ENCODE measurements around the gene CENPF.
"Not testable (repeated sequence)": the region's sequence is repeated elsewhere in the genome, so short reads cannot be mapped to it uniquely, and the experiment has no call there.

CENPF gene

DNA sequence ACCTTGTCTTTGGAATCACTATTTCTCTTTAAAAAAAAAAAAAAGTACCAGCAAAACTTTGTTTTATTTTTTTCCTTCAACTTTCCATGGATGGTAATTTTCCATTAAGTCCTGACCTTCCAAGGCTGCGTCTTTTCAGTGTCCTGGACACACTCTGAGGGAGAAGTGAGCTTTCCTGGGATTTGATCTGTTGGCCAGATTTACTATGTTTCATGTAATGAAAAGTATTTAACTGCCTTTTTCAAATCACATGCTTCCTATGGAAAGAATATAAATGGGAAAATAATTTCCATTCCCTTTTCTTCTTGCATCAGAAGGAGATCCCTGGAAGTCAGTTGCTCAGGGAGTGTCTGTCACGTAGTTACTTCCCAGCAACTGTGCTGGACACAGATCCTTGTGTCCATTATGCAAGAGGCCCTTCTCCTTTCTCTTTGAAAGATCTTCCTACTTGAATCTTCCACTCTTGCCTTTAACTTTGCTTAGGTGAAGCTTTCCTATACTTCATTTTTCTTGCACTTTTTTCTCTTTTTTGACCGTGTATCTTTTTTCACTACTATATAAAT lies 59.3 kb downstream of the CENPF start:
- no peak for DNase-seq (ENCODE audit: low read depth, low spot score)

DNA sequence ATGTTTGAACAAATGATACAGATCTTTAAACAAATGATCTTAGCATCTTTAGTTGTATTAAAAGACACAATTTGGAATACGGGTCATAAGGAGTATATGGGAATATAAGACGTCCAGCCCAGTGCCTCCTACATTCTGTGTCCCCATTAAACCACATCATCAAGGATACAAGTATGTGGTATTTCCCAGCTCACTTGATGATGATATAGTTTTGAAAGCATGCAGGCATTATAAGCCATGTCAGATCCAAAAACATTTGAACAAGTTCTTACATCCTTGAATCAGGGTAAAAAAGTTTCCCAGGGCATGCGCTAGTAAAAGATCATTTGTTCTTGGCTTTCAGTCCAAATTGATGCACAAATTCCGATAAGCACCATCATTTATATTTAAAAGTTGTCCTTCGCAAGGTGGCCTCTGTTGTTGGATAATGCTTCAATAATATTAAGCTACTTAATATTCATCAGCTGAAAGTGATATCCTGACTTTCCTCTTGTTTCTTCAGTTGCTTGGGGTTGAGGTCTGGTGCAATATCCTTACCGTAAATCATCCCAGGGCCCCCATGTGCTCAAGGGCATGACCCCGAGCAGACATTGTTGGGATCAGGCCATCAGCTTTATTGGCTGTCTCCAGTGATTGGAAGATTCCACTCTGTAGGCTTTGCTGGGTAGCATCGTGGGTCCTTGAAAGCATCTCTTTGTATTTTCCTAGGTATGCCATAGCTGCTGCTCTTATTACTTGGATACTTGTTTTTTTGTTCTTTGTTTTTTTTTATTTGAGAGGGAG lies 61.8 kb downstream of the CENPF start:
- no peak for DNase-seq (ENCODE audit: low read depth, low spot score)

DNA sequence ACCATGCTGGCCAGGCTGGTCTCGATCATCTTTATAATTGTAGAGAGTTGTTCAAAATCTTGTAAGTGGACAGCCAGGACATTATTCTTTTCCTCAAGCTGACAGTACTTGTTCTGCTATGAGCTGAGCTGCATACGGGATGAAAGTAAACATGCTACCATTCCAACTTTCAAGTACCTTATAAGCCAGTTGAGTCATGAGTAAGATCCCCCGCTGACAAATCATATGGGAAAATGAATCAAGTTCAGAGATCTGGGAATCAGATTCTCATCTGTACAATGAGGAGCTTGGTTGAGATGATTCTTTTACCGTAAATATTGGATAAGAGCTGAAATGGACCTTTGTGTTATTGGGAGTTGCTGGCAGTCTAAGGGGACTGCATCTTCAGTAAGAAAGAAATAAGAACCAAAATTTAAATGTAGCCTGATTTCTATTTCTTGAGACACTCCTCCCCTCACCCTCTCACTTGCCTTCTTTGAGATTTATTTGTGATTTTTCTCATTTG lies 62.7 kb downstream of the CENPF start:
- no peak for DNase-seq (ENCODE audit: low read depth, low spot score)

DNA sequence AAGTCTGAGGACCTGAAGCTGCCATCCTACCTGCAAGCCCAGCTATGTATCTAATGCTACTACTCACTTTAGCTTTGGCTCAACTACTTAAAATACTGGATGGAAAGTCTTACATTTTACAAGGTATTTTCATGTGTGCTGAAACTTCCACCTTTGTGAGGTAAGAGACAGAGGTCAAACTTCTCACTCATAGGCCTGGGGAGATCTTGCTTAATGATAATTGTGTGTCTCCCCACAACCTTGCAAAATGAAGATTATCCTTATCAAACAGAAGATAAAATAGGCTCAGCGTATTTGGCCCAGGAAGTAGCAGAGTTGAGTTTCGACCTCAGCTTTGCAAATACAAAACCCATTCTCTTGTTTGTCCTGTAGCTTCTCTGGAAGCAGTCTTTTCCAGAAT lies 63.7 kb downstream of the CENPF start:
- no peak for DNase-seq (ENCODE audit: low read depth, low spot score)

GRCh38 chr1:214670098-214670497 lies 67.1 kb downstream of the CENPF start:
- peak; percentile 93 for DNase-seq (ENCODE audit: low read depth, low spot score)

GRCh38 chr1:214673029-214673428 lies 70.0 kb downstream of the CENPF start:
- DNase-seq (ENCODE audit: low read depth, low spot score): not testable (repeated sequence)

DNA sequence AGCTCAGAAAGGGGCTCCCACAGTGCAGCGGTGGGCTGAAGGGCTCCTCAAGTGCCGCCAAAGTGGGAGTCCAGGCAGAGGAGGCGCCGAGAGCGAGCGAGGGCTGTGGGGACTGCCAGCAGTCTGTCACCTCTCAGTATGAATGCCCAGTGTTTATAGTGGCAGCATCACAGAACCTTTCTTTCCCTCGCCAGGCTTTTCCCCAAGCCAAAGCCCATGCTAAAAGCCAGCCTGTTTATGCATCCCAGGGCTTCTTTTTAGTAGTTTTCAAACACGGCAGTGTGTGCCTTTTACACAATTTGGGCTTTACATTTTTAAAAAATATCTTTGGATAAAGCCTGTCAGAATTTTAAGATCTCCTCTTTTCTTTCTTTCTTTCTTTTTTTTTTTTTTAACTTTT lies 70.6 kb downstream of the CENPF start:
- DNase-seq (ENCODE audit: low read depth, low spot score): no peak

DNA sequence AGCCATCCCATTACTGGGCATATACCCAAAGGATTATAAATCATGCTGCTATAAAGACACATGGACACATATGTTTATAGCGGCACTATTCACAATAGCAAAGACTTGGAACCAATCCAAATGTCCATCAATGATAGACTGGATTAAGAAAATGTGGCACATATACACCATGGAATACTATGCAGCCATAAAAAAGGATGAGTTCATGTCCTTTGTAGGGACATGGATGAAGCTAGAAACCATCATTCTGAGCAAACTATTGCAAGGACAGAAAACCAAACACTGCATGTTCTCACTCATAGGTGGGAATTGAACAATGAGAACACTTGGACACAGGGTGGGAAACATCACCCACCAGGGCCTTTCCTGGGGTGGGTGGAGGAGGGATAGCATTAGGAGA lies 72.5 kb downstream of the CENPF start:
- DNase-seq (ENCODE audit: low read depth, low spot score): not testable (repeated sequence)

- DNase-seq (ENCODE audit: low read depth, low spot score): no peak
These were observed 73.8 kb downstream of the CENPF start for GRCh38 chr1:214676747-214677146.

- no peak for DNase-seq (ENCODE audit: low read depth, low spot score)
These were observed 75.0 kb downstream of the CENPF start for GRCh38 chr1:214677945-214678344.

GRCh38 chr1:214678386-214678785 lies 75.4 kb downstream of the CENPF start:
- no peak for DNase-seq (ENCODE audit: low read depth, low spot score)

- DNase-seq (ENCODE audit: low read depth, low spot score): no peak
These were observed 80.6 kb downstream of the CENPF start for GRCh38 chr1:214683621-214684020.

DNA sequence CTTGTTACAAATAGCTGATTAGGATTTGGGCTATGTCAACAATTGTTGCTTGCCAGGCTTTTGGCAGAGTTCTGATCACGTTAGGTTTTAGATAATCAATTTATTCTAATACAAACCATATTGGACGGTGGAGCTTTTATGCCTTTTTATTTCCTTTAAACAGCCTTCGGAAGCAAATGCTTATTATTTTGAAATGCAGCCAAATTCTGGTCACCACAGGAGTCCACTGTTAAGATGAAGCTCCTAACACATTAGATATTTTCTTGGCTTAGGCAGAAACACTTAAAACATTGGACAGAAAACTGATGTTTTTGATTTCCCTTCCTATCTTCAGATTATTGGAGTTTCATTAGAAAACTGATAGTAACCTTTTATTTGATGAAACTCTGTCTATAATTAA lies 82.9 kb downstream of the CENPF start:
- no peak for DNase-seq (ENCODE audit: low read depth, low spot score)

- no peak for DNase-seq (ENCODE audit: low read depth, low spot score)
These were observed 83.5 kb downstream of the CENPF start for GRCh38 chr1:214686497-214686896.

DNA sequence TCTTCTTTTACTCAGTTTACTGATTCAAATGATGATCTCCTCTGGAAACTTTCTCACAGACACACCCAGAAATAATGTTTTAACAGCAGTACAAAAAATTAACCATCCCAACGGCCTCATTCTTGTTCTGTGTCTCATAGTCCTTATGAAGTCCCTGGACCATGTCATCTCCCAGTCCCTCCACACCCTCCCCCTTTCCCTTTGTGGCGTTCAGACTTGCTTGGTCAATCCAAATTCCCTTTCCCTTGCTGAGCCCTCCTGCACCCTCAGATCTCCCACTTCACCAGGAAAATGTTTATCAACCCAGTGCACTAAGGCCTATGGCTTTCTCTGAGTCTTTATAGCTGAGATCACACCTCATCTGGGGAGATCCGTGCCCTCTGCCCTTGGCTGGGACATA lies 85.9 kb downstream of the CENPF start:
- no peak for DNase-seq (ENCODE audit: low read depth, low spot score)

DNA sequence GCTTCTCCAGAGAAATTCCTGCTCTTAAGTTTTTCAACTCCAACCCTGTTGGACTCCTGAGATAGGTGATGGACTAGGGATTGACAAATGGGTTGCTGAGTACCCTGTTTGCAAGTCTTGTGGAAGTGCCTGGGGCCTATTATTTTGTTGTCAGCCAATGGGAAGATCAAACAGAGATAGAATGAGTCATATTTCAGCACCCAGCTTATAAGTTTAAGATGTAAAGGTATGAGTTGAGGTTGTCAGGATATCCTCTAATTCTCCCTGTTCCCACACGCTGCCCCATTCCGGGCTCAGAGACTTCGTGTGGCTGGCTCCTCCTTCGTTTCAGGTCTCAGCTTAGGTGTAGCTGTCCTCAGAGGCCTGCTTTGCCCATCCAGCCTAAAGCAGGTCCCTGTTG lies 91.8 kb downstream of the CENPF start:
- DNase-seq (ENCODE audit: low read depth, low spot score): no peak

- DNase-seq (ENCODE audit: low read depth, low spot score): no peak
These were observed 95.6 kb downstream of the CENPF start for GRCh38 chr1:214698559-214698958.

DNA sequence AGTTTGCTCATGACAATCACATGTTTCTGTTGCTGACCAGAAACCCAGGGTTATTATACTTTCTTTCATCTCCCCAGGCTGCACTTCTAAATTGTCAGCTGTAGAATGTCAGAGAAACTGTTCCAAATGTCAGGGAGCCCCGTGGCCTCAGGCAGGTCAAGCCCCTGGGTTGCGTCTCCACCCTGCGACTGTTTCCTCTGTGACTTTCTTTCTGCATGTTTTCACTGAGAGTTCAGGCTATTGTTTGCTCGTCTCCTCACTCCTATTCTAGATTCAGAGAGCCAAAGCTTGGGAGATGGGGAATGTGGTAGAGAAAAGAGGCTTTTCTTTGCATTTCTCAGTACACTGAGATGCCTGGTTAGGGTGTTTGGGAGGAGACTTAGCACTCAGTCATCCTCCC lies 97.4 kb downstream of the CENPF start:
- no peak for DNase-seq (ENCODE audit: low read depth, low spot score)

DNA sequence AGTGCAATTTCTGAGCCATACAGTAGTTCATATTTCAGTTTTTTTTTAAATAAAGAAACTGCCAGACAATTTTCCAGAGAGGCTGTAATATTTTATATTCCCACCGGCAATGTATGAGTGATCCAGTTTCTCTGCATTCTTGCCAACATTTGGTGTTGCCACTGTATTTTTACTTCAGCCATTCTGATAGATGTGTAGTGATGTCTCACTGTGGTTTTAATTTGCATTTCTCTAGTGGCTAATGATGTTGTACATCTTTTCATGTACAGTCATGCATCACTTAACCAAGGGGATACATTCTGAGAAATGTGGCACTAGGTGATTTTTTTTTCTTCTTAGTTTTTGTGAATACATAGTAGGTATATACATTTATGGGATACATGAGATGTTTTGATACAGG lies 99.6 kb downstream of the CENPF start:
- no peak for DNase-seq (ENCODE audit: low read depth, low spot score)

- DNase-seq (ENCODE audit: low read depth, low spot score): no peak
These were observed 104.5 kb downstream of the CENPF start for GRCh38 chr1:214707306-214708087.

- DNase-seq (ENCODE audit: low read depth, low spot score): no peak
These were observed 105.4 kb downstream of the CENPF start for GRCh38 chr1:214708321-214708955.

GRCh38 chr1:214709241-214709640 lies 106.2 kb downstream of the CENPF start:
- no peak for DNase-seq (ENCODE audit: low read depth, low spot score)

Data from smooth muscle cell of the brain vasculature (primary cell).